ENCODE measurements around the gene LGALS12.

- TF ChIP-seq, protein P1, sequence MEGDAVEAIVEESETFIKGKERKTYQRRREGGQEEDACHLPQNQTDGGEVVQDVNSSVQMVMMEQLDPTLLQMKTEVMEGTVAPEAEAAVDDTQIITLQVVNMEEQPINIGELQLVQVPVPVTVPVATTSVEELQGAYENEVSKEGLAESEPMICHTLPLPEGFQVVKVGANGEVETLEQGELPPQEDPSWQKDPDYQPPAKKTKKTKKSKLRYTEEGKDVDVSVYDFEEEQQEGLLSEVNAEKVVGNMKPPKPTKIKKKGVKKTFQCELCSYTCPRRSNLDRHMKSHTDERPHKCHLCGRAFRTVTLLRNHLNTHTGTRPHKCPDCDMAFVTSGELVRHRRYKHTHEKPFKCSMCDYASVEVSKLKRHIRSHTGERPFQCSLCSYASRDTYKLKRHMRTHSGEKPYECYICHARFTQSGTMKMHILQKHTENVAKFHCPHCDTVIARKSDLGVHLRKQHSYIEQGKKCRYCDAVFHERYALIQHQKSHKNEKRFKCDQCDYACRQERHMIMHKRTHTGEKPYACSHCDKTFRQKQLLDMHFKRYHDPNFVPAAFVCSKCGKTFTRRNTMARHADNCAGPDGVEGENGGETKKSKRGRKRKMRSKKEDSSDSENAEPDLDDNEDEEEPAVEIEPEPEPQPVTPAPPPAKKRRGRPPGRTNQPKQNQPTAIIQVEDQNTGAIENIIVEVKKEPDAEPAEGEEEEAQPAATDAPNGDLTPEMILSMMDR (IDR thresholded peaks at IDR 0.05) = no peak
- no peak for TF ChIP-seq POLR2A (IDR thresholded peaks at IDR 0.05)
- no peak for TF ChIP-seq POLR2AphosphoS5 (IDR thresholded peaks at IDR 0.05)
- TF ChIP-seq EP300 (IDR thresholded peaks at IDR 0.05) = no peak
Observed at GRCh38 chr11:63516109-63516508, 10.2 kb downstream of the LGALS12 start.

Data from gastroesophageal sphincter (tissue), 3 donors.